Measurements from ENCODE around the gene HTATIP2. TPM values are rescaled to one million over a fixed set of nuclear protein-coding genes. Genes with fewer than 3 reads are reported as not detected.

The HTATIP2 gene
- total and polyA plus RNA-seq, 3 donors from 2014 or later: 20.7 to 46.1 (median 24.0) TPM

DNA sequence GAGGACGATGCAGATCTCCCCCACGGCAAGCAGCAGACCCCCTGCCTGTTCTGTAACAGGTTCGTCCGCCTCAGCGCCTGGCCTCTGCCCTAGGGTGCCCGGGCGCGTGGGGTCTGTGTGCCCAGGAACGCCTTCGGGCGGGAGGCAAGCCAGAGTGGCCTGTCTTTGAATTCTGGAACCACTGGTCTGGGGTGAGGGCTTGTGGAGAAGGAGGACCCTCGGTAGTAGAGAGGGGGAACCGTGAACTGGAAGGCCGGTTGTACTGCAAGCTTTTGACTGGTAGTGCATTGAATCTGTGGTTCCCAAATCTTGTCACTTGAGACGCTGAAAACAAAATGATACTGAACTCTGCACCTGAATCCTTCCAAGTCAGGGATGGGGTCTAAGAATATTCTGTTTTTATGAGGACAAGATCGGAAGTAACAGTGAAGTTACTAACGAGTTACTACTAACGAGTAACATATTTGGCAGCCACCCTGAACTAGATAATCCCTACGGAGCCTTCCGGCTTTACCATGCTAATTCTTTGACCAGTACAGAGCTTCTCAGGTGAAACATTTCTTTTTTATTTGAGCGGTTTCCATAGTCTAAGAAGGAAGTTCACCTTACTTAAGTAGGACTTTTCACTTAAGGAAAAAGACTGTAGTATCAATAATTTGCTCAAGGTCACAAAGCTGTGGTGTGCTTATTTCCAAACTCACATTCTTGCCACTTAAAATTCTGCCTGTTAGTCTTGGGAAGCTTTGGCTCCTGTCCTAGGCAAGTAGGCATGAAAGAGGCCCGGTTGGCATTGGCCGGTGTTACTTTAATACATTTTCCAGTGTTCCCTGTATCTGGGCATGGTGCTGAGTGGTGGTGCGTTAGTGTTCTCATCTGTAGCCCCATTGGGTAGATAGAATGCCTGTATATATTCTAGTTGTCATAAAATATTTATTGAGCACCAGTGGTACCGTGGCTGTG, 24.9 kb downstream of the HTATIP2 start:
- intact Hi-C loops (cut with DNase I; ENCODE audit: low total_unique reads): no loop called here
- Histone ChIP-seq H3K27me3 (no peaks in the 10 kb centered on the region), H3K27ac (peak overlapping the region; percentile 95 to 97), H3K36me3 (ENCODE audit: low read depth, missing control alignments) (no peaks in the 10 kb centered on the region), H3K4me3 (peak overlapping the region; percentile 99), H3K9me3 (no peaks in the 10 kb centered on the region), H3K4me1 (peaks cover 6% of the 10 kb centered on the region)
- no peak for DNase-seq
- 8 to 15% methylated on average over 13 to 25 of the region's 25 CpGs for WGBS, 2 donors
- TF ChIP-seq, protein P1, sequence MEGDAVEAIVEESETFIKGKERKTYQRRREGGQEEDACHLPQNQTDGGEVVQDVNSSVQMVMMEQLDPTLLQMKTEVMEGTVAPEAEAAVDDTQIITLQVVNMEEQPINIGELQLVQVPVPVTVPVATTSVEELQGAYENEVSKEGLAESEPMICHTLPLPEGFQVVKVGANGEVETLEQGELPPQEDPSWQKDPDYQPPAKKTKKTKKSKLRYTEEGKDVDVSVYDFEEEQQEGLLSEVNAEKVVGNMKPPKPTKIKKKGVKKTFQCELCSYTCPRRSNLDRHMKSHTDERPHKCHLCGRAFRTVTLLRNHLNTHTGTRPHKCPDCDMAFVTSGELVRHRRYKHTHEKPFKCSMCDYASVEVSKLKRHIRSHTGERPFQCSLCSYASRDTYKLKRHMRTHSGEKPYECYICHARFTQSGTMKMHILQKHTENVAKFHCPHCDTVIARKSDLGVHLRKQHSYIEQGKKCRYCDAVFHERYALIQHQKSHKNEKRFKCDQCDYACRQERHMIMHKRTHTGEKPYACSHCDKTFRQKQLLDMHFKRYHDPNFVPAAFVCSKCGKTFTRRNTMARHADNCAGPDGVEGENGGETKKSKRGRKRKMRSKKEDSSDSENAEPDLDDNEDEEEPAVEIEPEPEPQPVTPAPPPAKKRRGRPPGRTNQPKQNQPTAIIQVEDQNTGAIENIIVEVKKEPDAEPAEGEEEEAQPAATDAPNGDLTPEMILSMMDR (IDR thresholded peaks at IDR 0.05): no peak
- no peak for TF ChIP-seq POLR2A (IDR thresholded peaks at IDR 0.05)

DNA sequence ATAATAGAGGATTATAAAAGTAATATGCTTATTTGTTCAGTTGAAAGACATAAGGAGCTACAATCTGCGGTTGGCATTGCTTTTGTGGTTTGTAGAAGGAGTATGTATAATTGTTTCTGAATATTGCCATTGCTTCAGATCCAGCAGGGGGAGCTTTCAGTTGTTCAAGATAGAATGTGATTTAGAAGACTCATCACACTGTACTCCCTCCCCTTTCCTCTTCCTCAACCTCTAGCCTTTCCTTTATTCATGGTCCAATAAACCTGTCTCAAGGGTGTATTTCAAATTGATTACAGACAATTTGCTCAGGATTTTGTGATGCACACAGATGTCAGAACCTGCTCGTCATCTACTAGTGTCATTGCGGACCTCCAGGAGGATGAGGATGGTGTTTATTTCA, 33.8 kb downstream of the HTATIP2 start:
- no peaks in the 10 kb centered on the region for H3K36me3 ChIP-seq (ENCODE audit: low read depth, missing control alignments)
- WGBS, 2 donors: 76 to 85% methylated on average over 3 of the region's 3 CpGs
- no peak overlapping the region for H3K27ac ChIP-seq
- DNase-seq: peak; percentile 45
- intact Hi-C loops (cut with DNase I; ENCODE audit: low total_unique reads): no loop called here
- no peaks in the 10 kb centered on the region for H3K27me3 ChIP-seq
- H3K9me3 ChIP-seq: no peaks in the 10 kb centered on the region
- no peak overlapping the region for H3K4me3 ChIP-seq
- no peaks in the 10 kb centered on the region for H3K4me1 ChIP-seq
- no peak for TF ChIP-seq POLR2A (IDR thresholded peaks at IDR 0.05)
- TF ChIP-seq, protein P1 (IDR thresholded peaks at IDR 0.05): peak in 2 of 3 experiments; percentile 33 to 49

DNA sequence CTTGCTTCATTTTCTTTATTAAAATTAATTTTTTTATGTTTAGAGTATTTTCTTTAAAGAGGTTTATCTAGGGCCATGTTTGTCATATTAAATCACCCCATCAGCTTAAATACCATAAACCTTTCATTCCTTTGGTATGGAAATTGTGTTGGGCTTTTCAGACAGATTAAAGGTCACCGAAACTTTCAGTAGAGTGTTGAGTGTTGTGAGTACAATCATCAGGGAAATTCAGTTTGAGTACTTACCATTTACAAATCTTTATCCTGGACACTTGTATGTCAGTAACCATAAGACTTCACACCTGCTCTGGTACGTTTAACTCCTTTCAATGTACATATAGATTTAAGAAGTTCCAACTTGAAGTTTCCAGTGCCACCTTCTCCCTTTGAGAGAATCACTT, 36.0 kb downstream of the HTATIP2 start:
- H3K27ac ChIP-seq: no peak overlapping the region
- intact Hi-C loops (cut with DNase I; ENCODE audit: low total_unique reads): no loop called here
- H3K4me1 ChIP-seq: no peaks in the 10 kb centered on the region
- 86 to 93% methylated on average over 2 of the region's 2 CpGs for WGBS, 2 donors
- no peak for DNase-seq
- no peak overlapping the region for H3K4me3 ChIP-seq
- no peaks in the 10 kb centered on the region for H3K36me3 ChIP-seq (ENCODE audit: low read depth, missing control alignments)
- no peaks in the 10 kb centered on the region for H3K27me3 ChIP-seq
- no peak for TF ChIP-seq POLR2A (IDR thresholded peaks at IDR 0.05)
- TF ChIP-seq, protein P1 (IDR thresholded peaks at IDR 0.05): no peak
- H3K9me3 ChIP-seq: no peaks in the 10 kb centered on the region

DNA sequence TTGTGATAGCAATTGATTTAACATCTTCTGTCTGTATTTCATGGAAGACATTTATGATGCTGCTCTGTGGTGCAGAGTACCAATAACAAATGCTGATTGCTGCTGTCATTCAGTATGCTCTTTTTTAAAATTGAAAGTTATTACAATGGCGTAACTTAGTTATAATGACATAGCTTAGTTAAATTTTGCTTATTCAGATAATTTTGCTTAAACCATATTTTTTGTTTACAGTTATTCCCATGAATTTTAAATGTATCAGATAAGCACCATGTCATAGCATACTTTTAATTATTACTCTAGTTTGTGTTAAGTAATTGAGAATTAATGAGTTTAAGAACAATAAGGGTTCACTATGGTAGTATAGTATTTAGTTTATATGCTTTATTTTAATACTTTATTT, 39.5 kb downstream of the HTATIP2 start:
- H3K9me3 ChIP-seq: no peaks in the 10 kb centered on the region
- WGBS, 2 donors: 94 to 100% methylated on average over 1 of the region's 1 CpG
- intact Hi-C loops (cut with DNase I; ENCODE audit: low total_unique reads): no loop called here
- no peaks in the 10 kb centered on the region for H3K27me3 ChIP-seq
- no peaks in the 10 kb centered on the region for H3K4me1 ChIP-seq
- H3K27ac ChIP-seq: no peak overlapping the region
- no peaks in the 10 kb centered on the region for H3K36me3 ChIP-seq (ENCODE audit: low read depth, missing control alignments)
- H3K4me3 ChIP-seq: no peak overlapping the region
- TF ChIP-seq POLR2A (IDR thresholded peaks at IDR 0.05): no peak
- TF ChIP-seq, protein P1 (IDR thresholded peaks at IDR 0.05): no peak
- no peak for DNase-seq

Measured in testis (tissue), 3 donors.